CD4-positive, alpha-beta T cell (primary cell): ENCODE measurements around the gene CCDC9. TPM values are rescaled to one million over a fixed set of nuclear protein-coding genes. Genes with fewer than 3 reads are reported as not detected.

Experiments
- ATAC-seq: fragments of 200-7000 bp; cut with Tn5 transposase; one replicate; pipeline ENCODE4 v1.10.0; 2022; ENCODE audit warnings: mild to moderate bottlenecking; ENCODE audit not compliant: poor library complexity
- CTCF ChIA-PET: fragments of 350-600 bp; sonication (Branson Sonifier 250); formaldehyde crosslinking; loops from one replicate; lab custom pipeline; 2021; ENCODE audit warnings: antibody characterized with exemption, inconsistent platforms; lab: Charles Lee
- POLR2A ChIA-PET: fragments of 350-600 bp; sonication (Branson Sonifier 250); formaldehyde crosslinking; loops from one replicate; lab custom pipeline; 2021; ENCODE audit warnings: antibody characterized with exemption, inconsistent platforms; lab: Charles Lee
- DNase-seq, 14 experiments: peaks; one replicate each; pipeline ENCODE4 v3.0.0-alpha.2; 2013 to 2020; ENCODE audit warnings: mixed read lengths in 2 of 14
- H3K27ac ChIP-seq, 2 donors: one replicate each; pipeline versions ENCODE4 v1.5.1 to v1.7.0; 2013; ENCODE audit warnings: low read length in 2 of 2, low read depth in 1 of 2, mild to moderate bottlenecking in 1 of 2
- H3K27me3 ChIP-seq, 2 experiments: 1 replicate in 1 of 2; 2 replicates in 1 of 2; pipeline versions ENCODE4 v1.6.1 to v1.7.0; 2013; ENCODE audit warnings: low read length in 2 of 2, control low read depth in 1 of 2, mild to moderate bottlenecking in 1 of 2, moderate library complexity in 1 of 2; ENCODE audit not compliant: insufficient read depth in 2 of 2, control insufficient read depth in 1 of 2
- H3K36me3 ChIP-seq: one replicate; pipeline ENCODE4 v1.6.1; 2013; ENCODE audit warnings: low read length, control low read depth; ENCODE audit not compliant: insufficient read depth
- H3K4me1 ChIP-seq: one replicate; pipeline ENCODE4 v1.6.1; 2013; ENCODE audit warnings: low read length, control low read depth; ENCODE audit not compliant: insufficient read depth
- H3K4me3 ChIP-seq: one replicate; pipeline ENCODE4 v1.5.1; 2013; ENCODE audit warnings: mild to moderate bottlenecking, low read length, moderate library complexity
- H3K9me3 ChIP-seq, 2 experiments: 1 replicate in 1 of 2; 2 replicates in 1 of 2; pipeline versions ENCODE4 v1.6.1 to v1.7.0; 2013; ENCODE audit warnings: low read length in 2 of 2, mild to moderate bottlenecking in 2 of 2, control low read depth in 1 of 2, moderate library complexity in 1 of 2; ENCODE audit not compliant: control insufficient read depth in 1 of 2, insufficient read depth in 1 of 2
- H3K27ac Mint-ChIP-seq: one replicate; pipeline ENCODE4 v1.8.0; 2020; ENCODE audit warnings: mixed read lengths
- H3K27me3 Mint-ChIP-seq: one replicate; pipeline ENCODE4 v1.8.0; 2021; ENCODE audit warnings: mixed read lengths
- H3K36me3 Mint-ChIP-seq: one replicate; pipeline ENCODE4 v1.8.0; 2021; ENCODE audit warnings: low read depth, mixed read lengths
- H3K4me1 Mint-ChIP-seq: one replicate; pipeline ENCODE4 v1.8.0; 2021; ENCODE audit warnings: low read depth, mixed read lengths
- H3K4me3 Mint-ChIP-seq: one replicate; pipeline ENCODE4 v1.8.0; 2020; ENCODE audit warnings: mild to moderate bottlenecking, mixed read lengths
- H3K9me3 Mint-ChIP-seq: one replicate; pipeline ENCODE4 v1.8.0; 2020; ENCODE audit warnings: mixed read lengths
- CTCF ChIP-seq: fragments of 200-600 bp; IDR thresholded peaks from one replicate; pipeline ENCODE4 v1.8.0; 2022; ENCODE audit warnings: antibody characterized with exemption, mild to moderate bottlenecking
- intact Hi-C, 2 experiments: fragments of 100-400 bp; cut with DNase I in 1 of 2; cut with micrococcal nuclease in 1 of 2; formaldehyde crosslinking; loops; one replicate each; pipeline versions ENCODE4 v1.15.1 to v1.9.0; 2023 to 2025; cut with DNase I, micrococcal nuclease
- total RNA-seq, 174 experiments: library from RNA in 2 of 174; stranded (reverse) in 2 of 174; gene quantifications; one replicate each; pipeline ENCODE4 v1.2.3 and lab custom pipeline; 2021 to 2026

Gene CCDC9
- total RNA-seq, 2 experiments from 2014 or later = 68.5 to 74.3 TPM

- Histone ChIP-seq H3K4me3 (no peak overlapping the region), H3K27ac (no peak overlapping the region), H3K36me3 (no peaks in the 10 kb centered on the region), H3K27me3 (no peaks in the 10 kb centered on the region), H3K4me1 (peaks cover 10% of the 10 kb centered on the region), H3K9me3 (no peaks in the 10 kb centered on the region)
- intact Hi-C loops = no loop called here
- TF ChIP-seq CTCF = no peak
- no peaks in the 10 kb centered on the region for H3K36me3 Mint-ChIP-seq
- no peak for ATAC-seq
- H3K27me3 Mint-ChIP-seq = peaks cover 15% of the 10 kb centered on the region
- no peak for DNase-seq
- POLR2A ChIA-PET = no interaction called here
- H3K9me3 Mint-ChIP-seq = no peaks in the 10 kb centered on the region
- CTCF ChIA-PET = no interaction called here
- peaks cover 5% of the 10 kb centered on the region for H3K4me1 Mint-ChIP-seq
- no peak overlapping the region for H3K4me3 Mint-ChIP-seq
- no peak overlapping the region for H3K27ac Mint-ChIP-seq
Measured at GRCh38 chr19:47302249-47302648, 45.9 kb downstream of the CCDC9 start.

GRCh38 chr19:47303966-47304365 lies 47.6 kb downstream of the CCDC9 start:
- Histone ChIP-seq H3K9me3 (no peaks in the 10 kb centered on the region), H3K4me1 (peaks cover 10% of the 10 kb centered on the region), H3K4me3 (no peak overlapping the region), H3K27me3 (no peaks in the 10 kb centered on the region), H3K27ac (no peak overlapping the region), H3K36me3 (no peaks in the 10 kb centered on the region)
- ATAC-seq (no peak), DNase-seq (no peak)
- Mint-ChIP-seq H3K27ac (no peak overlapping the region), H3K4me1 (peaks cover 5% of the 10 kb centered on the region), H3K9me3 (no peaks in the 10 kb centered on the region), H3K4me3 (no peak overlapping the region), H3K36me3 (no peaks in the 10 kb centered on the region), H3K27me3 (peaks cover 15% of the 10 kb centered on the region)
- intact Hi-C loops = no loop called here
- TF ChIP-seq CTCF = no peak
- CTCF ChIA-PET = no interaction called here
- POLR2A ChIA-PET = no interaction called here

GRCh38 chr19:47305309-47305751 lies 49.0 kb downstream of the CCDC9 start:
- peak; percentile 57 for ATAC-seq
- H3K36me3 ChIP-seq = no peaks in the 10 kb centered on the region
- peaks cover 7% of the 10 kb centered on the region for H3K4me1 ChIP-seq
- DNase-seq = peak; percentile 25 to 78 (median 46)
- no peaks in the 10 kb centered on the region for H3K9me3 ChIP-seq
- Mint-ChIP-seq H3K4me1 (peaks cover 5% of the 10 kb centered on the region), H3K27me3 (peaks cover 18% of the 10 kb centered on the region), H3K36me3 (no peaks in the 10 kb centered on the region), H3K4me3 (no peak overlapping the region), H3K27ac (no peak overlapping the region), H3K9me3 (no peaks in the 10 kb centered on the region)
- CTCF ChIA-PET = interaction anchor here (0.5 to 1.3 kb wide), 6 partner anchors 8 to 524 kb away, joined by 3 to 5 read pairs (median 3); no protein-coding TSS in a partner anchor
- H3K4me3 ChIP-seq = no peak overlapping the region
- TF ChIP-seq CTCF = peak; percentile 98
- POLR2A ChIA-PET = no interaction called here
- intact Hi-C loops = no loop called here
- H3K27ac ChIP-seq = no peak overlapping the region
- no peaks in the 10 kb centered on the region for H3K27me3 ChIP-seq
